Measurements from ENCODE around the gene MRPL53.
"Not testable (repeated sequence)": the region's sequence is repeated elsewhere in the genome, so short reads cannot be mapped to it uniquely, and the experiment has no call there.

Gene MRPL53

DNA sequence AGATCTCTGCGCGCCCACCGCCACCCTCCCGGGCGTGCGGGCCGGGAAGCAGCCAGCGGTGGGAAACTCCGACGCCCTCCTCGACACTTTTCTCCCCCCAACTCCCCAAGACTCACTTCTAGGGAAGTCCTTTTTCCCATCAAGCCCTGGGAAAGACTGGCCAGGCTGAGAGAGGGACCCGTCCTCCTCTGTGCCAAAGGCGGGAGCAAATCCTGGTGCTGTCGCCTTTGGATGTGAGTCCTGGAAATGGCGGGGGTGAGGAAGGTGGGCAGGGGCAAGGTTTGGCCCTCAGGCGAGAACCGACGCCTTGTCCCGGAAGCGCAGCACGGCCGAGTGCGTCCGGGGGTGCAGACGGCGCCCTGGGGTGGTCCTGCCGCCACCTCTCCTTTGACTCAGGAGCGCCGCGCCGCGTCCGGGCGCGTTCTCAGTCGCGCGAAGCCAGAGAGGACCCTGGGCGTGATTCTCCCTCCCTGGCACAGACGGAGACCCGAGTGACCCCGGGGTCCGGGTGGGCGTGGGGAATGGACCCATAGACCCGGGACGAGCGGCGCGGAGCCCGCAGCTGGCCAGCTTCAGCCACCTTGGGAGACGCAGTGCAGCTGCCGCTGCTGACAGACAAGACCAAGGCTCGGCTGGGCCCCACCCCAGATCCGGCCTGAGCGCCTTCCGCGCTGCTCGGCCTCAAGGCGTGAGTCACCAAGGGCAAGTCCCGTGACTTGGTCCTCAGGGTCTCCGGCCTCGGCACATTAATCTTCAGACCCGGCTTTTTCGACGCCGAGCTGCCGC lies 30.4 kb upstream of the MRPL53 start:
- DNase-seq (ENCODE audit: low spot score), result peak; percentile 78

DNA sequence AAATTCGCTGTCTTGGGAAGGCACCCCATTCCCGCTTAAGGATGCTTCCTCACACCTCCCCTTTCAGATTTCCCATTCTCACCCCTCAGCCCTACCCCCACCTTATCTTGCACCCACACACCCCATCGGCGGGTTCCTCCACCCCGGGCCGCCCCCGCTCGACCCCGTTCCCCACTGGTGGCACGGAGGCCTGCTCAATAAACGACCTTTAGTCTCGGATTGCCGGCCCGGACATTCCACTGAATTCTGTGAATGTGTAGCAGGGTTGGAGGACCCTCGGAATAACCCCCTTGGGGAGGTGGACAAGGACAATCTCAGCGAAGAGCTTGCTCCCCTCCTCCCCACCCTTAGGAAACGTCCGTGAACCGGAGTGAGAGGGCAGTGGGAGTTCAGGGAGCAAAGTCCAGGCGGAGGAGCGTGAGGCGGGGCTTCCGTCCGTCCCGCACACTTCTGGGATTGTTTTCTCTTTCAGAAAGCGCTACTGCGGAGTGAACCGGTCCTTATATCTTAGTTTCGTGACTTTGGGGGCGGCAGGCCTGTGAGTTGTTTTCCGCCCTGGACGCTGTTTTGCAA lies 29.8 kb upstream of the MRPL53 start:
- no peak for DNase-seq (ENCODE audit: low spot score)

DNA sequence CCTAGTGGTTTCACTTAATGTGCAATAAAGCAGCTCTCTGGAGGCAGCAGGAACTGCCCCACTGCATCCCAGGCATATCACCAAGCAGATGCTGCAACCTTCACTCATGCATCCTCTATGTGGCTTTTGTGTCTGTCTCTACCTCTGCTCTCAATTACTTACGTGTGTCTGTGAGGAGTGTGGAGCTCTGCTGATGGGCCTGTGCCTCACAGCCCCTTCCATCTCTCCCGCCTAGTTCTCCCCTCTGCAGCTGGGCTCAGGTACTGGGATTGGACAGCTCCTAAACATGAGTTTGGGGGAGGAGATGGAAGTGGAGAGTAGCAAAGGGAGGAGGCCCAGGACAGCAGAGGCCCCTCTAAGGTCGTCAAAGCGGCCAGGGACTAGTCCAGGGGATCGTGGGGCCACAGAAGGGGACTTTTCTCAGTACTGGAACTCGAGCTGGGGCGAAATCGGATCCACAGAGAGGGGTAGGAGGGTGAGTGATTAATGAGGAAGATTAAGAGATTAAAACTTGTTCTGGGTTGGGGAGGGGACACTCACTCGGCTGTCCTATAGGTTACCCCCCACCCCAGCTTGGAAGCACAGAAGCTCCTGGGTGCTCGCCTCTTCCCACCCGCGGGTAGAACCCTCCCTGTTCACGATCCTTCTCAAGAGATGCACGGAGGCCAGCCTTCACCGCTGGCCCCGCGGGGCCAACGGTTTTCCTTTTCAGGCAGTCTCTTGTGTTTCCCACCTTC lies 29.0 kb upstream of the MRPL53 start:
- DNase-seq (ENCODE audit: low spot score), result no peak

DNA sequence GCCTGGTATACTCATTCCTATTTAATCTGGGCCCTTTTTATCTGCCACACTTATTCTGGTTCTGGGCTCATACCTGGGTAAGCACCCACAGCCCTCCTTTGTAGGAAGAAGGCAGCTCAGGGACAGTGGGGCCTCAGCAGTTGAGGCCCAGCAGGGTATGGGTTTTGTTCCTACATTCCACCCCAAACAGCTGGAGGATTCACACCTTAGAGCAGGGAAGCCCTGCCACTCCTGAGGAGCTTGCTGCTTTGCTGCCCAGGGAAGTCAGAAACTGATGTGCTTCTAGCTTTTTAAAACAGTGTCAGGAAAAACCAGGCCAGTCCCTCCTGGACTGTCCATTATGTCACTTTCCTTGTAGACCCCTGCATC lies 28.1 kb upstream of the MRPL53 start:
- DNase-seq (ENCODE audit: low spot score), result no peak

DNA sequence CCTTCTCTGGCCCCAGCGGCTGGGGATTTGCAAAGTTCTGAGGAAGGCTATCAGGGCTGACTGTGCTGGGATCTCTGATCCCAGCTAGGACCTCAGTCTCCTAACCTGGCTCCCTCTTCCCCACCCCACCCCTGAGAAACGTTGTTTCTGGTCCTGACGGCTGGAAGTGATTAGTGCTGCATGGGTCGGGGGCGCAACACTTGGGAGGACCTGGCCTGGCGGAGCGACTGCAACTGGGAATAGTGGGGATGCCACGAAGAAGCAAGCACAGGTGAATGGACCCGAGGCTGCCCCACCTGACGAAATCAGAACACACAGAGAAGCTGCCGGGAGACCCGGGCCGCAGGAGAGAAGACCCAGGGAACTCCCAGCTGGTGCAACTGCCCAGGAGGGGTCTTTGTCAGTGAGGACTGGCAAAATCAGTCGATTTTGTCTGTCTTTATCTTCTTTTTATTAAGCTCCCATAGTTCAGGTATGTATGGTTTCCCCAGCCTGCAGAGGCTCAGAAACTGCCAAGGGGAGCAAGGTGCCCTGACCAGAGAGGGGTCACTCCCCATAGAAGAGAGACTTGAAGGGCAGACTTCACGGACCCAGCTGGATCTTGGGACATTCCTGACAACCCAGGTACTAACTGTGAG lies 27.6 kb upstream of the MRPL53 start:
- no peak for DNase-seq (ENCODE audit: low spot score)

DNA sequence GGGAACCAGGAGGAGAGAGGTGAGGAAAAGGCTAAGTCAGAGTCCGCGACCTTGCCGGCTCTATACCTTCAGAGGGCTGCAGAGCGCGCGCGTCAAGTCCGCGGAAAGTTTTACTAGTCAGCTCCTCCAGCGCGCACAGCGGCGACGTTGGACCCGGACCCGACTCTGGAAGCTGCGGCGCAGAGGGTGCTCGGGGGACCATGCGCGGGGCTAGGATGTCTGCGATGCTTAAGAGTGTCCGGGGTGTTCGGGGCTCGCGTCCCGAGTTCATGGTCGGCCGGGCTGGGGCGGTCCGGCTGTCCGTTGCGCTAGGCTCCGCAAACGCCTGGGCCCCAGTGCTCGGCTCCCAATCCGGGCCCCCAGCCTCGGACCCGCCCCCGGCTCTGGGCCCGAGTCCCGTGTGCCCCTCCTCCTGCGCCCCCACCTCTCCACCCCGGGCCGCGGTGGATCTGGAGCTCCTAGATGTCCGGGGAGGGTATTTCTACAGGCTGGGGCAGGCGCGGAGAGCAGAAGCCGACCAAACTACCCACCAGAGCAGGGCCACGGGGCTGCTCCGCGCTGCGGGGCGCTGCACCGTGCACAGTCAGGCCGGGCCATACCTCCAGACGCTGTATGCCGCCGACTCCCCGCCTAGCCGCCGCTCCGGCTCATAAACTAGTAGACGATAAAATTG lies 26.9 kb upstream of the MRPL53 start, which contains the start of gene LBX2:
LBX2 (minus strand) TSS at position 337 of the 673 bp plus-strand sequence; CDS start at position 271, 66 bp downstream.
- DNase-seq (ENCODE audit: low spot score), result peak; percentile 60

DNA sequence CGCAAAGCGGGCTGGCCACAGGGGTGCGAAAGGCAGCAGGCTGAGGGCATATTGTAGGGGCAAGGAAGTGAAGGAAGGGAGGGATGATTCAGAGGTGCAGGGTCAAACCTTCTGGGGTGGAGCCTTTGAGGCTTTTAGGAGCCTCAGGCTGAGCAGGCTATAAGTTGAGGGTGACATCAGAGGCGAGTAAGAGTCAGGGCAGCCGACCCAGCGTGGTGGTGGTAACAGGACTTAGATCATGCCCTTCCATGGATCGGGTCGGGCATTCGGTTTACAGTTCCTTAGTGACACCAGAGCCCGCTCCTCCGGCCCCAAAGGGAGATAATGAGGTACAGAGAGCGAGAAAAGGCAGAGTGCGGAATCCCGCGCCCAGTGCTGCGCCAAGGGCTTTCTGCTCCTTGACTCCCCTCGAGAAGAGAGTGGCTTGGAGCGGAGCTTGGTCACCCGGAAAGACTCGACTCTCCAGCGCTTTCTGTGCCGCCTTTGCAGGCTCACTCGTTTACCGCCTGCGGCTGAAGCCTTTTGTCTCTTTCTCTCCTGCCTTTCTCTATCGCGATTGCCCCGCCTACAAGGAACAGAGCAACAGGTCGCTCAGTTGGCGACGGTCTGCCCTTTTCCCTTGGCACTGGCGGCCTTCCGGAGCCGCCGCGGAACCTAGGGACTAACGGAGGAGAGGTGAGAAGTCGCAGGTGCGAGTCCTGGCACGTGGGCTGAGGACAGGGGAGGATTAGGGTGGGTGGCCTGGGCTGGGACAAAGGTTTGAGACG lies 26.2 kb upstream of the MRPL53 start:
- DNase-seq (ENCODE audit: low spot score), result peak; percentile 66

DNA sequence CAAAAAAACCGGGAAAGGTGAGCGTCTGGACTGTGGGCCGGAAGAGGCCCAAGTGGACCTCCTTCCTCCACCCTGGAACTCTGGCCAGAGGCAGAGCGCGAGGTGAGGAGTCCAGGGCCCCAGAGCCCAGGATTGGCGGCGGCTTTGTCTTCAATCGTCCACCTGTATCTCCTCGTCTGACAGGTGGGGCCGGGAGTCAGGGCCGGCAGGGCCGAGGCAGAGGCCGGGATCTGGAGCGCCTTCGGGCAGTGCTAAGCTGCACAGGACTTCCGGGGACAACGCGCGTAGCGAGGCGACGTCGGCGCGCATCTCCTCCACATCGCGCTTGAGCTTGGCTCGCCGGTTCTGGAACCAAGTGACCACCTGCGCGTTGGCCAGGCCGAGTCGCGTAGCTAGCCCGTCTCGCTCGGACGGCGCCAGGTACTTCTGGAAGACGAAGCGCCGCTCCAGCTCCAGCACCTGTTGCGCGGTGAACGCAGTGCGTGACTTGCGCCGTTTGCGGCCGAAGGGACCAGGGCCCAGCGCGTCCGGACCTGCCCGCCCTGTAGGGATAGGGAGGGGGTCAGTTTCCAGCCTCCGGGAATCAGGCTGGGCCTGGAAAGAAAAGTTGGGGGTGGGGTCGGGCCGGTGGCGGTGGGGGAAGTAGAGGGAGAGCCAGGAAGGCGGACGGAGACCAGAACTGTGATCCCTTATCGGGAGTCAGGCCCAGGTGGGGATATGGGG lies 25.5 kb upstream of the MRPL53 start:
- DNase-seq (ENCODE audit: low spot score), result peak; percentile 69

DNA sequence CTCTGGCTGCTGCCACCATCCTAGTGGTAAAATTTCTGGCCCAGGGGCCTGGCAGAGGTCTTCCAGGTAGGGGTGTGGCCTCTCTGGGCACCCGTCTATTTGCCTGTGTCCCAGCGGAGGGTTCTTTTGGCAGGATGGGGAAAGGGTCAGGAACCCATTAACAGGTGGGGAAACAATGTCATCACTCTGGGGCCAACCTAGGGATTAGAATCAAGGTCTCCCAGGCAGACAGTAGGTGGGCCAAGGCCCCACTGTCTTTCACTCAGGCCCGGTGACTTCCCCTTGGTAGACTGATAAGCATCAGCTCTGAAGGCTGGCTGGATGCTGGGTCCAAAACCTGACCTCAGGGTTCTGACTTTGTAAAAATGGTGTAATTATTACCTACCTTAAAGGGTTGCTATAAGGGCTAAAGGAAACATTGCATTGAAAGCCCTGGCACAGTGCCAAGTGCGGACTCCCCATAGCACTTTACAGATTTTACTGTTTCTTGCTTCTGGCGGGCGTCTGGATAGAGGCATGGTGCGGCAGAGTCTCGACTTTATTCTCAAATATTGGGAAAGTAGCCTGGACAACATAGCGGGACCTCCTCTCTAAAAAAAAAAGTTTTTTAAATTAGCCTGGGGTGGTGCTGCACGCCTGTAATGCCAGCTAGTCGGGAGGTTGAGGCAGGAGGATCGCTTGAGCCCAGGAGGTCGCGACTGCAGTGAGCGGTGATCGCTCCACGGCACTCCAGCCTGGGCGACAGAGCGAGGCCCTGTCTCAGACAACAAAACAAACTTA lies 24.7 kb upstream of the MRPL53 start:
- no peak for DNase-seq (ENCODE audit: low spot score)

DNA sequence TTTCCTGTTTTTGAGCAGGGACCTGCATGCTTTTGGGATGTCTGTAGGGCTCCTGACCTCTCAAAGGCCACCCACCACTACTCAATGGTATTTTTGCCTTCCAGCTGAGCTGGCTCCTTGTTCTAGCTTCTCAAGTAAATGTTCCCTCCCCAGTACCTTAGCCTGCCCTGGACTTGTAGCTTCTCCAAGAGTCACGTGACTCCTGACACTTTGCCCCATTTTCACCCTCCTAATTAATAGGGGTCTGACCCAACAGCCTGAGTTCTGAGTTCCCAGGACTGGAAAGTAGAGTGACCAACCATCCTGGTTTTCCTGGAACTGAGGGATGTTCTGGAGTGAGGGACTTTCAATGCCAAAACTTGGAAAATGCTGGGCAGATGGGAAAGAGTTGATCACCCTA lies 23.0 kb upstream of the MRPL53 start:
- DNase-seq (ENCODE audit: low spot score), result no peak

DNA sequence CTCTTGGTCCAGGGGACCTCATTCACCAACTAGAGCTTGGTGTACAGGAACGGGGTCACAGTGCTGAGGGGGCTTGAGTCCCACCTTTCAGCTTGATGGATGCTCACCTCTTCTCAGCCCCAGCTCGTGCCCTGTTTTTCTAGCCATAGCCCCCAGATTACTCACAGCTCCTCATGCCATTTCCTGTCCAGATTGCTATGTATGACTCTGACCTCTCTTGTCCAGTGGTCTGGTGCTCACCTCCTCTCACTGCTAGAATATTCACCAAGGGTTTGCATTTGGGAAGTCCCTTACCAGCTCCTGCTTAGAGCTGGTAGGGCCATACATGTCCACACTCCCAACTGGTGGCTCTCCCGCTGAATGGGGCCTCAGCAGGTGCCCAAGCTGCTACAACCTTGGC lies 21.1 kb upstream of the MRPL53 start:
- DNase-seq (ENCODE audit: low spot score), result no peak

DNA sequence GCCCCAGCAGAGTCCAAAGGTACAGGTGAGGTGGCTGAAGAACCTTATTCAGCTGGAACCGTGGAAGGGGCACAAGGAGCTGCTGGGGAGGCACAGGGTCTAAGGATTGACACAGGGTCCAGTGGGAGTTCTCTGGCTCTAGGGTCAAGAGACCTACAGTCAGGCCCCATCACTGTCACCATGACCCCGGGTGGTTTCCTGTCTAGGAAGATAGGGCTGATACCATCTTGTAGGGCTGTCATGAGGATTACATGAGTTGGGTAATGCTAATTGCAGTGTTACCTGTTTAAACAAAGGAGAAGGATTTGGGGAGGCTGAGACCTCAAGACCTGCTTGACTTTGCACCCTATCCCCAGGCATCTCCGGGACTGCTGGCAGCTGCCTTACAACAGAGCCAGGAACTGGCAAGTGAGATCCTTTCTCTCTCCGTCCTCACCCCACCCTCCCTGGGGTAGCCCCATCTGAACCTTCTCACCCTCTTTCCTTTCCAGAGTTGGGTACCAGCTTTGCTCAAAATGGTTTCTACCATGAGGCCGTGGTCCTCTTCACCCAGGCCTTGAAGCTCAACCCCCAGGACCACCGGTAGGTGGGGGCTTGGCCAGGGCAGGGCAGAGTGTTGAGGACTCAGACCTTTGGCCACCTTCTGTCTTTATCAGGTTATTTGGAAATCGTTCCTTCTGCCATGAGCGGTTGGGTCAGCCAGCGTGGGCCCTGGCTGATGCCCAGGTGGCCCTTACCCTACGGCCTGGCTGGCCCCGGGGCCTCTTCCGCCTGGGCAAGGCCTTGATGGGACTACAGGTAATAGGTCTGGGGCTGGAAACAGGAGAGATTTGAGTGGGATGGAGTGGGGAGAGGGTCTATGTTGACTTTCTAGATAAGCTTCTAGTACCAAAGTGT lies 19.4 kb upstream of the MRPL53 start:
- no peak for DNase-seq (ENCODE audit: low spot score)

DNA sequence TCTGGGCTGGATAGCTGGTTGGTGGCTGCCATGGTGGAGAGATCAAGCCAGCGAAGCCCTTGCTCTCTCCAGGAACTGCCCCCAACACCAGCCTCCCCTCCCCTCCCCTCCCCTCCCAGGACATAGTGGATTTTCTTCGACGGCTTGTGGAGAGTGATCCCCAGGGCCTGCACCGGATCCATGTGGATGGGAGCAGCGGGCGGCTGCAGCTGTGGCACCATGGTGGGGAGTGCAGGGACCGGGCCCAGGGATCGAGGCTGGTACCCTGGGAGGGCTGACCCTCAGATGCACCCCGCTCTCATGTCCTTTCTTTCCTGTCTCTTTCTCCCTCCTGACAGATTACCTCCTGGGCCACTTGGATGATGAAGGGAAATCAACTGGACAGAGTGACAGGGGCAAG lies 17.4 kb upstream of the MRPL53 start:
- no peak for DNase-seq (ENCODE audit: low spot score)

DNA sequence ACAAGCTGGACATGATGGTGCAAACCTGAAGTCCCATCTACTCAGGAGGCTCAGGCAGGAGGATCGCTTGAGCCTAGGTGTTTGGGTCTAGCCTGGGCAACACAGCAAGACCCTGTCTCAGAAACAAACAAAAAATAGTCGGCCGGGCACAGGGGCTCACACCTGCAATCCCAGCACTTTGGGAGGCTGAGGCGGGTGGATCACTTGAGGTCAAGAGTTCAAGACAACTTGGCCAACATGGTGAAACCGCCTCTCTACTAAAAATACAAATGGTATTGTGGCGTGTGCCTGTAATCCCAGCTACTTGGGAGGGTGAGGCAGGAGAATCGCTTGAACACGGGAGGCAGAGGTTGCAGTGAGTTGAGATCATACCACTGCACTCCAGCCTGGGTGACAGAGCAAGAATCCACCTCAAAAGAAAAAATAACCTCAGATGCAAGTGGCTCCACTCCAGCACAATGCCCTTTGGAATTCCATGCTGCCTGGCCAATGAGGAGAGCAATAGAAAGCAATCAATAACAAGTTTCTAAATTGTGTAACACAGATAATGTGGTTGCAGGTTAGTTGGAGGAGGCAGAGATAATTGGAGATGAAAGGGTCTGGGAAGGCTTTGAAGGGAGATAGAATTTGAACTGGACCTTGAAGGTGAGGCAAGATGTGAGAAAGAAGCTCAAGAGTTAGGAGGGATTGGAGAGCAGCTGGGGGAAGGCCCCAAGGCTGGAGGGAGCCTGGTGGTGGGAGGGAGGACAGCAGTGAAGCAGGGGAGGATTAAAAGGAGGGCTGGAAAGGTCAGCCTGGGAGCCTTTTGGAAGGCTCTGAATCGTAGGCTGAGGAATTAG lies 16.4 kb upstream of the MRPL53 start:
- DNase-seq (ENCODE audit: low spot score), result no peak

DNA sequence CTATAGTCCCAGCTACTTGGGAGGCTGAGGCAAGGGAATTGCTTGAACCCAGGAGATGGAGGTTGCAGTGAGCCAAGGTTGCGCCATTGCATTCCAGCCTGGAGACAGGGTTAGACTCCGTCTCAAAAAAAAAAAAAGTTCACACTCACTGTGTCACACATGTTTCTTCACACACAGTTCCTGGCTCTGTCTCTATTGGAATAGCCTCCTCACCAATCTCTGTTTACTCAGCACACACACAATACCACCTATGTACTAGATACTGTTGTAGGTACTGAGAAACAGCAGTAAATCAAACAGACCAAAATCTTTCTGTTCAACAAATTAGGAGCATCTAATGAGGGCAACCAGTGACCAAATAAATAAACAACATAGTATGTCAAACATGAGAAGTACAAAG lies 13.7 kb upstream of the MRPL53 start:
- DNase-seq (ENCODE audit: low spot score), result no peak

DNA sequence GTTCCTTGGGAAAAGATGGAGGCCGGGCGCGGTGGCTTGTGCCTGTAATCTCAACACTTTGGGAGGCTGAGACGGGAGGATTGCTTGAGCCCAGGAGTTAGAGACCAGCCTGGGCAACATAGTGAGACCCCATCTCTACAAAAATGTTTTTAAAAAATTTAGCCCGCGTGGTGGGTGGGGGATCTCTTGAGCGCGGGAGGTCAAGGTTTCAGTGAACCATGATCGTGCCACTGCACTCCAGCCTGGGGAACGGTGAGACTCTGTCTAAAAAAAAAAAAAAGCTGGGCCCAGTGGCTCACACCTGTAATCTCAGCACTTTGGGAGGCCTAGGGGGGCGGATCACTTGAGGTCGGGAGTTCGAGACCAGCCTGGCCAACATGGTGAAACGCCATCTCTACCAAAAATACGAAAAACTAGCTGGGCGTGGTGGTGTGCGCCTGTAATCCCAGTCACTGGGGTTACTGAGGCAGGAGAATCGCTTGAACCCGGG lies 11.2 kb upstream of the MRPL53 start:
- DNase-seq (ENCODE audit: low spot score), result not testable (repeated sequence)

DNA sequence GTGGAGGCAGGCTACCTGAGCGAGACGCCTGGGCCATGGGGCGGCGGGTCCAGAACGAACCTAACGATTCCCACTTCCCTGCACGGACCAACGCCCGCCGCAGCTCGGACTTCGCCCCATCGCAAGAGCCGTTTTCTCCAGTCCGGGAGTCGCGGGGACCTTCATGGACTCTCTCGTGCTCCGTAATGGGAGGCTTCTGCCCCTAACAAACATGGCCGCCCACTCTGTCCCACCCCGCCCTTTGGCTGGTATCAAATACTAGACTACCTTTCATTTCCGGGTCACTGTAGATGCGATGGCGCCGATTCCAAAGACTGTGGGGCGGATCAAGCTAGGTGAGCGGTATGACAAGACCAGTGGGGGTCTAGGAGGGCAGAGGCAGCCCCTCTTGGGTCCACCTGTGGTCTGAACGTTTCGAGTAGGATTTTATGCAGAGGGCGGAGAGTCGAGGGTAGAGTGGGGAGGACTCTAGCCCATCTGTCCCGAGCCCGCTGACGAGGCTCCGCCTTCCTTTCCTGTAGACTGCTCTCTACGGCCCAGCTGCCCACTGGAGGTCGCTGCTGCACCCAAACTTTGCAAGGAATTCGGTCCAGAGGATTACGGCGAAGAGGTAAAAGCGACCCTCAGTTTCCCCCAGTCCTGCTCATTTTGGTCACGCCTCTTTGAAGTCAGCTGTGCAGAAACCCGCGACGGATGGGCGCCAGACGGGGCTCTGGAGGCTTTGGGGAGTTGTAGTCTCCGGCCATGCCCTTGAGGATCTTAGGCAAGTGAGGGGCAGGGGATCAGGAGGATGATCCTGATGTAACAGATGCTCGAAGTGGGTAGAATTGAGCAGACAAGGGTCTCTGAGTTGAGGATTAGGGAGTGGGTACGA lies 10.6 kb upstream of the MRPL53 start, which contains the start of the genes CCDC142 and TTC31:
CCDC142 (minus strand) TSS at position 198 of the 874 bp plus-strand sequence; CDS start at position 37, 161 bp downstream.
TTC31 (plus strand) TSS at position 281 of the 874 bp plus-strand sequence; CDS start at position 296, 15 bp downstream.
- peak; percentile 96 for DNase-seq (ENCODE audit: low spot score)

Data from ecto neural progenitor cell (in vitro differentiated cells).